Right cardiac atrium (tissue), 5 donors: ENCODE data around the gene LRMDA. TPM values are rescaled to one million over a fixed set of nuclear protein-coding genes. Genes with fewer than 3 reads are reported as not detected.

ENCODE experiments used
- ATAC-seq, 2 donors: fragments of 200-7000 bp; cut with Tn5 transposase; one replicate each; pipeline versions ENCODE4 v1.8.0 to v1.9.1; 2020; ENCODE audit warnings: moderate library complexity in 2 of 2, mild to moderate bottlenecking in 1 of 2
- DNase-seq, 3 donors: peaks; one replicate each; pipeline ENCODE4 v3.0.0-alpha.2; 2020
- H3K27ac ChIP-seq: one replicate; pipeline ENCODE4 v1.5.1; 2013; ENCODE audit warnings: mild to moderate bottlenecking, low read length, control low read depth, moderate library complexity
- H3K27me3 ChIP-seq: one replicate; pipeline ENCODE4 v1.6.1; 2013; ENCODE audit not compliant: control insufficient read depth, insufficient read depth
- H3K4me1 ChIP-seq: one replicate; pipeline ENCODE4 v1.6.1; 2013; ENCODE audit warnings: low read length; ENCODE audit not compliant: control insufficient read depth, insufficient read depth
- H3K4me3 ChIP-seq: one replicate; pipeline ENCODE4 v1.5.1; 2013; ENCODE audit warnings: low read length, control low read depth
- H3K9me3 ChIP-seq: one replicate; pipeline ENCODE4 v1.6.1; 2013; ENCODE audit warnings: low read length; ENCODE audit not compliant: control insufficient read depth
- WGBS: extraction: QIAGEN DNeasy Blood & Tissue Kit; methylation state at CpG from one replicate; pipeline ENCODE4 v1.1.7; 2013; 5-methylcytosine and 5-hydroxymethylcytosine counted together
- intact Hi-C, 4 donors: fragments of 100-400 bp; cut with DNase I; formaldehyde crosslinking; loops; one replicate each; pipeline versions ENCODE4 v1.11.0 to v1.14.0; 2022 to 2023
- polyA plus RNA-seq: library from polyadenylated mRNA; stranded (reverse); fragments of 200-250 nt; gene quantifications from one replicate; pipeline ENCODE4 v1.2.3, GENCODE V29; 2013
- total RNA-seq, 4 donors: library from RNA; stranded (reverse); fragmentation: NEBNext Ultra II Directional; extraction: Animal tissue kit (Norgen Biotek cat#: 25700); gene quantifications; one replicate each; pipeline ENCODE4 v1.2.1, GENCODE V29; 2021
- donor health status: healthy with polysubstance abuse.
- donor health status: DM: no; HTN: yes; CAD: no.
- donor health status: DM: no; HTN: no; CAD: no.
- donor health status: DM: no; HTN: yes; CAD: no; lungs with severe emphysema.
- donor health status: DM: yes; HTN: yes; CAD: no.

The LRMDA gene
- total and polyA plus RNA-seq, 5 donors, result 42.7 to 97.9 (median 48.8) TPM

DNA sequence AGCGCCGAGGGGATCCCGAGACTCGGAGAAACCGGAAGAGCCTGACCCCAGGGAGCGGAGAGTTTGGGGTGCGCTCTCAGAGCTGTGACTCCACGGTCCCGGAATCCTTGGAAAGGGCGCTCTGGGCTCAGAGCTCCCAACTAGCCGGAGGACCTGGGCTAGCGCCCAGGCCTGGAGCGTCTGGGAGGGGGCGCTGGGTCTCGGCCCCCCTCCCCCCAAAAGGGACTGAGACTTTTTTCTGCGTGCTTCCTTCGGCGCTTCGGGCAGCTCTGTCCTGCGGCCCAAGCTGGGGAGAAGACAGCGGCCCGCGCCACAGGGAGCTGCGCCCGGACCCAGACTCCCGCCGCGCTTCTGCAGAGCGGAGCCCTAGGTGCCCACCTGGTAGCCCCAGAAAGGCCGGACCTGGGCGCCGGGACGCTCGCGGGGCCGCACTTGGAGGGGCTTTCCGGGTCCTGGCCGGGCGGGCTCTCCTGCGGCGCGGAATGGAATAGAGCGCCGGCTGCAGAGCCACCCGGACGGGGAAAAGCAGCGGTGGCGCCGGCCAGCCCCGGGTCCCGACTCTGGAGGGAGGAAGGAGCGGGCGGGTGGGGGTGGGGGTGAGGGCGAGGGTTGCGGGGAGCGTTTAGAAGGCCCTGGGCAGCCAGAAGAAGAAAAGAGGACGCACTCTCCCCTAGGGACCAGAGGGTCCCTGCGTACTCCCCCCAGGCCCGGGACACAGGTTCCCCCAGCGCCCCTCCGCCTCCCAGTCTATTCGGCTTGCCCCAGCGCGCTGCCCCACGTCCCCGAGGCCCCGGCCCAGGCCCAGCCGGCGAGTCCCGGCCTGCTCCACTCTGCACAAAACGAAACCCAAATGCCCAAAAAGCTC lies 34.6 kb upstream of the LRMDA start:
- H3K27ac ChIP-seq, result peak overlapping the region; percentile 73
- DNase-seq (peak; percentile 40 to 76 (median 71)), ATAC-seq (peak in 1 of 2 donors; percentile 3)
- 28% methylated on average over 71 of the region's 71 CpGs for WGBS
- no peaks in the 10 kb centered on the region for H3K4me1 ChIP-seq
- H3K27me3 ChIP-seq, result no peaks in the 10 kb centered on the region
- intact Hi-C loops, result loop anchor here (5.0 to 10.0 kb wide), 6 partner anchors 508 to 1148 kb away; no protein-coding TSS in a partner anchor
- no peaks in the 10 kb centered on the region for H3K9me3 ChIP-seq
- peak overlapping the region; percentile 56 for H3K4me3 ChIP-seq

DNA sequence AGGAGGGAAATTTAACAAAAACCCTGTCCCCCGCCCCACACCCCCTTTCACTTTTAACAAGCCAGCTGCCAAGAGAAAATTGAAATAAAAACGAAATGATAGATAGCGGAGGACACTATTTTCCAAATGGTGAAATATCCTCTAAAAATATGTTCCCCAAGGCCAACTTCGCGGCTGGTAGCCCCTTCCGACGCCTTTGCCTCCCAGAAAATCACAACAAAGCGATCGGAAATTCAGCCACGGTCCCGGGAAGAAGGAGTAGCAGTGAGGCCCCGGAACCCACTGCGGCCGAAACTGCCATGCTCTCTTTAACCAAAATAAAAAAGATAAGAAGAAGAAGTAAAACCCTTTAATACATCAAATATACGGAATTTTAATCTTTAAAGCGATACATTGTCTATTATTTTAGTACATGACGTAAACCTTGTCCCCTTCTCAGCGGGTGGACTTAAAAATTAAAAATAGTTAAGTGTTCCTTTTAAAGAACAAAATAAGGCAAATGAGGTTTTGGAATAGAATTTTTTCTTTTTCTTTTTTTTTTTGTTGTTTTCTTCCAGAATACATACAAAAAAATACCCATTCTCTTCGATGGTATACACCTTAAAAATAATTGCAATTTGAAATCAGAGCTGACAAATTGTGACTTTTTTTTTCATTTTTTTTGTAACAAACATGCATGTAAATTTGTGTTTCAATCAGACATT lies 33.8 kb upstream of the LRMDA start:
- DNase-seq (peak in 2 of 3 donors; percentile 57 to 58), ATAC-seq (no peak)
- H3K9me3 ChIP-seq, result no peaks in the 10 kb centered on the region
- WGBS, result 65% methylated on average over 19 of the region's 19 CpGs
- H3K4me1 ChIP-seq, result no peaks in the 10 kb centered on the region
- H3K27me3 ChIP-seq, result no peaks in the 10 kb centered on the region
- H3K27ac ChIP-seq, result peak overlapping the region; percentile 48
- peak overlapping the region; percentile 56 for H3K4me3 ChIP-seq
- intact Hi-C loops, result loop anchor here (2.0 to 10.0 kb wide), 7 partner anchors 507 to 1147 kb away; no protein-coding TSS in a partner anchor

DNA sequence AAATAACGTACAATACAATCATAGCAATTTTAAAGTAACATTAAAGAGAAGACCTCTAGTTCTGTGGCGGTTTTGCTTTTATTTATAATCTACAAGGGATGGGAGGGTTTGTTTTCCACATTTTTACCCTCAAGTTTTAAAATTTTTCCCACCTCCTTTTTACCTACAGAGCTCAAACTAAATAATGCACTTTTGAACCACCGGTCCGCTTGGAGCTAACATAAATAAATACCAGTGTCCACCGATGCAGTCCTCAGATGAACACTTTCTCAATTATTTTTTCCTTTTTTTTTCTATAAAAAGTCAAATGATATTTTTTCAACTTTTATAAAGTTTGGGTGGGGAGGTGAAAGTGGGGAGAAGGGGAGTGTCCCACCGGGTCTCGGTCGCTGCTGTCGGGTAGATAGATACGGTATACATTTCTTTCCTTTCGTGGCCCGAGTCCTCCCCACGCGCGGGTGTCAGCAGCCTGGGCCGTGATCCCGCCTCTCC lies 33.2 kb upstream of the LRMDA start:
- peak overlapping the region; percentile 12 for H3K4me3 ChIP-seq
- H3K4me1 ChIP-seq, result no peaks in the 10 kb centered on the region
- no peaks in the 10 kb centered on the region for H3K27me3 ChIP-seq
- intact Hi-C loops, result loop anchor here (2.0 to 10.0 kb wide), 7 partner anchors 507 to 1147 kb away; no protein-coding TSS in a partner anchor
- DNase-seq (no peak), ATAC-seq (no peak)
- no peaks in the 10 kb centered on the region for H3K9me3 ChIP-seq
- 55% methylated on average over 17 of the region's 17 CpGs for WGBS
- H3K27ac ChIP-seq, result peak overlapping the region; percentile 46

DNA sequence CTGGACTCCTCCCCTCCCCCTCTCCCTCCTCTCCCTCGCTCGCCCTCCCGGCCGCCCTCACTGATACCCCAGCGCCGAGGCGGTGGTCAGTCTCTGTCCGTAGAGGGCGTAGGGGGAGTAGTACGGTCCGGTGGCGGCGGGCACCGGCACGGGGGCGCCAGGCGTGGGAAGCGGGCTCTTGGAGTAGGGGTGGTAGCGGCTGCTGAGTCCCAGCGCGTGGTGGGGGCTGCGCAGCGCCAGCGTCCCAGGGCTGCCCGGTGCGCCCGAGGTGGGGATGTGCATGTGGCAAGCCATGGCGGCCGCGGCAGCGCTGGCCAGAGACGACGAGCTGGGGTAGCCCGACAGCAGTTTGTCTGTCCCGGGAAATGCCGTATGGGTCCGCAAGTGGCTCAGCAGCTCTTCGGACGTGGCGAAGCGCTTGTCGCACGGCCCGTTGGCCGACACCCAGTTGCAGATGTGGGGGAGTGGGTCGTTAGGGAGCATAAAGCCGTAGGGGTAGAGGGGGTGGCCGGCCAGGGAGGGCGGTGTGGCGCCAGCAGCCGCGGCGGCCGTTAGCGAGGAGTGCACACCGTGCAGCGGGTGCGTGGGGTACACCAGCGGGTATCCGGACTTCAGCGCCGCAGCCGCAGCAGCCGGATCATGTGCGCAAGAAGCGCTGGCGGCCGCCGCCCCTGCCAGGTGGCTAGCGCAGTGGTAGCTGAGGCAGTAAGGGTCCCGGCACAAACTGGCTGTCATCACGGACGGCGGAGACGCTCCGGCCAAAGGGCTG lies 32.5 kb upstream of the LRMDA start:
- peak overlapping the region; percentile 46 for H3K27ac ChIP-seq
- WGBS, result 62% methylated on average over 76 of the region's 76 CpGs
- H3K27me3 ChIP-seq, result no peaks in the 10 kb centered on the region
- H3K4me3 ChIP-seq, result peak overlapping the region; percentile 82
- no peaks in the 10 kb centered on the region for H3K9me3 ChIP-seq
- H3K4me1 ChIP-seq, result no peaks in the 10 kb centered on the region
- DNase-seq, result peak; percentile 48 to 74 (median 71)
- ATAC-seq, result no peak
- intact Hi-C loops, result loop anchor here (2.0 to 10.0 kb wide), 7 partner anchors 506 to 1146 kb away; no protein-coding TSS in a partner anchor

DNA sequence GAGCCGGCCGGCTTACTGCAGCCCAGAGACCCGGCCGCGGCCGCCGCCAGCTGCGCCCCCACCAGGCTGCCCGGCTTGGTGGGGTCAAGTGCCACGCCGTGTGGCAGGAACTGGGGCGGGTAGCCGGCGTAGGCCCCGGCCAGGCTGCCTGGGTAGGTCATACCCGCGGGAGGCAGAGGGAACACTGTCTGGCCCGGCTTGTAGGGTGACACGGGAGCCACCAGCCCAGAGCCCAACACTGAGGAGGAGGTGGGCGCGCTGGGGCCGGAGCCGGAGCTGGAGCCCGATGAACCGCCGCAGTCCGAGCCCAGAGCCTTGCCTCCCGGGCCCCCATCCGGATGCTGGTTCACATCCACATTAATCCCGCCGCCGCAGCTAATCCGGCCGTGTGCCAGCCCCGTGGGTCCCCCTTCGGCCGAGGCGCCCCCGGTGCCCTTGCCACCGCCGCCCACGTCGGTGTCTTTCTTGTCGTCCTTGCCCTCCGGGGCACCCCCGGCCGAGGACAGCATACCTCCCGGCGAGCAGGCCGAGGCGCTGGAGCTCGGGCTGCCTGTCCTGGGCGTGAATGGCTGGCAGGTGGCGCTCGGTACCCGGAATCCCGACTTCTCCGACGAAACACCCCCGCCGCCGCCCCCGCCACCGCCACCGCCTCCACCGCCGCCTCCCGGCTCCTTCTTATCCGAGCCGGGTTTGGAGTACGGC lies 31.8 kb upstream of the LRMDA start:
- intact Hi-C loops, result loop anchor here (2.0 to 10.0 kb wide), 12 partner anchors 215 to 1155 kb away; no protein-coding TSS in a partner anchor
- Histone ChIP-seq H3K4me3 (peak overlapping the region; percentile 82), H3K4me1 (no peaks in the 10 kb centered on the region), H3K27ac (peak overlapping the region; percentile 86), H3K27me3 (no peaks in the 10 kb centered on the region), H3K9me3 (no peaks in the 10 kb centered on the region)
- 14% methylated on average over 71 of the region's 71 CpGs for WGBS
- DNase-seq, result peak; percentile 87 to 95 (median 94)
- ATAC-seq, result peak; percentile 35 to 36

DNA sequence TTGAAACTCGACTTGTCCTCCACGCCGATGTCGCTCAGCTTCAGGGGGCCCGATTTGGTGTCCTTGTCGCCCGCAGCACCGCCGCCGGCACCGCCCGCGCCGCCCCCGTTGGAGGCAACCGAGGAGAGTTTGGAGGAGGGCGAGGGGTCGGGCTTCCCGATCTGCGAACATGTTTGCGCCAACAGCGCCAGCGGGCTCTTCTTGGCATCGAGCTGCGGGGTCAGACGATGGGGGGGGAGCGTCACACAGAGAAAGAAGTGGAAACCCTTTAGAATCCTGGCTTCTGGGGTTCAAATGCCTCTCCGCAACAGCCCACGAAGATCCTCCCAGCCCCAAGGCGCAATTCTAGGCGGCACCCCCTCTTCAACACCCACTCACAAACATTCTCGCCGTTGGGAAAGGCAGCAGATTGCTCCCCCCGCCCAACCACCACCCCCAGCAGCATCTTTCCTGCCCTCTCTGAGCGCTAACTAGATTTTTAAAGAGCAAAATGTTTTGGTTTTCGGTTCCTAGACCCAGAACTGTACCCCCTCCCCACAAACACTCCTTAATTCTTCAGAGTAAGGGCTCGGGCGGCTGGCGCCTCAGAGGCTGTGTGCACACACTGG lies 31.2 kb upstream of the LRMDA start:
- Histone ChIP-seq H3K9me3 (no peaks in the 10 kb centered on the region), H3K4me3 (peak overlapping the region; percentile 82), H3K27ac (peak overlapping the region; percentile 86), H3K4me1 (no peaks in the 10 kb centered on the region), H3K27me3 (no peaks in the 10 kb centered on the region)
- intact Hi-C loops, result loop anchor here in 3 of 4 donors (2.0 to 10.0 kb wide), 6 partner anchors 215 to 1155 kb away; no protein-coding TSS in a partner anchor
- no peak for DNase-seq
- under 1% methylated on average over 39 of the region's 39 CpGs for WGBS
- ATAC-seq, result no peak

DNA sequence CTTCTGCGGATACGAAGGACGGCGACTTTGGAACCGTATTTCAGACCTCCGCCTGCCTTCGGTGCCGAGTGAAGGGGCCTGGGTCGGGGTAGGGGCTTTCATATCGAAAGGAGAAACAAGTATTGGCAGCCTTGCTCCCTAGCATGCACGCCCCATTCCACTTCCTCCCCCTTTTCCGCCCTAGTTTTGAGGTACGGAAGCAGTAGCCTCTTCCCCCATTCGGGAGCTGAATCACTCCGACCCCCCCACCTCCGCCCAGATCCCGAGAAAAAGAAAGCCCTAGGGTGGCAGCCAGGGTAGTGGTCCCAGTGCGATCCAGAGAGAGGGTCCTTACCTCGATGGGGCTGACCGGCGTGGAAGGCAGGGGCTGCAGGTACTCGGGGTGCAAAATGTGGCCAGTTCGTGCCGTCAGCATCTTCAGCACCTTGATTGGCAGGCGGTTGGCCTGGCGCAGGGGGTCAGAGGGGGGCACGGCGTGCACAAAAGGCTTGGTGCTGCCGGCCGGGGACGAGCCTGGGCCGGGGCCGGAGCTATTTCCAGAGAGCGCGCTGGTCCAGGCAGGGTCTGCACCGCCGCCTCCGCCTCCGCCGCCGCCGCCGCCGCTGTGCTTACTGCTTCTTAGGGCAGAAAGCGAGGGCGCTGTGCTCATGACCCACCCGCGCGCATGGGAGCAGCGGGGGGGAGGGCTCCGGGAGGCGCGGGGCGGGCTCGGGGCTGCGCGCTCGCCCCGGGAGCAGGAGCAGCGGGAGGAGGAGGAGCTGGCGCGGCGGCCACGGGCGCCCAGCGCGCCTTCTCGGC lies 30.5 kb upstream of the LRMDA start:
- Histone ChIP-seq H3K27me3 (no peaks in the 10 kb centered on the region), H3K9me3 (no peaks in the 10 kb centered on the region), H3K27ac (peak overlapping the region; percentile 86), H3K4me3 (peak overlapping the region; percentile 82), H3K4me1 (no peaks in the 10 kb centered on the region)
- intact Hi-C loops, result loop anchor here in 3 of 4 donors (2.0 to 10.0 kb wide), 6 partner anchors 214 to 1154 kb away; no protein-coding TSS in a partner anchor
- under 1% methylated on average over 68 of the region's 68 CpGs for WGBS
- ATAC-seq (peak; percentile 10 to 18), DNase-seq (peak; percentile 66 to 90 (median 89))

DNA sequence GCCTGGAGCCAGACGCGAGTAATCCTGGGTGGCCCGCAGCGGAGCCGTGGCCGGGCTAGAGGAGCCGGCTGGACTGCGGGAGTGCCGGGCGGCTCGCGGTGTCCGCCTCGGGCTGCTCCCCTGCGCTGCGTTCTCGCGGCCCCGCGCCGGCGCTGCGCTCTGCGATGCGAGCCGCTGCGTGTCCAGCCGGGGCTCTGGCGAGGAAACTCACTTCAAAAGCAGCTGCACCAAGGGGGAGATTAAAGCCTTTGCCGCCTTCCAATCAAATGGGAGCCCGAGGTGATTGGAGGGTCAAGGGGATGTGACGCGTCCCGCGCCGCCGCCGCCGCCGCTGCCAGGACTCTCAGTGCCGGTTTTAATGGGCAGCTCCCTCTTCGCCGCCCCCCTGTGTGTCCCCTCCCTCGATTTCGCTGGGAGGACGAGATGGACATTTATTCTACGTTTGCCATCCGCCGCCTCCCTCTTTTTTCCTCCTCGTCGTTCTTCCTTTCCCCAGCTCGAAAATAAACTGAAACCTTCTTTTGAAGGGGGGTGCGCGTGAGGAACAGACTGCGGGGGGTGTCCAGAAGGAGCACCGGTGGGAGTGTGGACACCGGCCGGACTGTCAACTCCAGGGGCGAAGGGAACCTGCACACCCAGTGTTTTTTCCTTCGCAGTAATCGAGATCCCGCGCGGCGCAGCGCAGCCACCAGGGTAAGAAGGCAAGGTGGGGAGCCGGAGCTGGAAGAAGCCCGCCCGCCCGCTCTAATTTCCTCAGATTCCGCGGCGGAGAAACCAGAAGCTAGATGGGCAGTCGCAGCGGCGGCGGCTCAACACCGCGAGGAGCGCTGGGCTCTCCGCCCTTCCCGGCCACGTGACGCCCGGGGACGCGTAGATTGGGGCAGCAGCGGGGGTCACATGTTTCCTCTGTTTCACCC lies 29.6 kb upstream of the LRMDA start, which contains the start of gene ZNF503:
Gene ZNF503 (minus strand): TSS at position 196 of the 917 bp plus-strand sequence. CDS start 345 bp downstream, outside the sequence.
- Histone ChIP-seq H3K4me3 (peak within 1 kb of the TSS; percentile 82), H3K27me3 (no peaks in the 10 kb centered on the region), H3K4me1 (no peaks in the 10 kb centered on the region), H3K9me3 (no peaks in the 10 kb centered on the region), H3K27ac (peak within 1 kb of the TSS; percentile 89)
- ATAC-seq, result peak; percentile 87 to 89
- WGBS, result under 1% methylated on average over 88 of the region's 88 CpGs
- peak; percentile 98 to 99 (median 99) for DNase-seq
- intact Hi-C loops, result loop anchor here in 3 of 4 donors (2.0 to 10.0 kb wide), 6 partner anchors 213 to 1153 kb away; no protein-coding TSS in a partner anchor
